ENCODE measurements around the gene TMEM151B.
"Not testable (repeated sequence)": the region's sequence is repeated elsewhere in the genome, so short reads cannot be mapped to it uniquely, and the experiment has no call there.

TMEM151B gene

DNA sequence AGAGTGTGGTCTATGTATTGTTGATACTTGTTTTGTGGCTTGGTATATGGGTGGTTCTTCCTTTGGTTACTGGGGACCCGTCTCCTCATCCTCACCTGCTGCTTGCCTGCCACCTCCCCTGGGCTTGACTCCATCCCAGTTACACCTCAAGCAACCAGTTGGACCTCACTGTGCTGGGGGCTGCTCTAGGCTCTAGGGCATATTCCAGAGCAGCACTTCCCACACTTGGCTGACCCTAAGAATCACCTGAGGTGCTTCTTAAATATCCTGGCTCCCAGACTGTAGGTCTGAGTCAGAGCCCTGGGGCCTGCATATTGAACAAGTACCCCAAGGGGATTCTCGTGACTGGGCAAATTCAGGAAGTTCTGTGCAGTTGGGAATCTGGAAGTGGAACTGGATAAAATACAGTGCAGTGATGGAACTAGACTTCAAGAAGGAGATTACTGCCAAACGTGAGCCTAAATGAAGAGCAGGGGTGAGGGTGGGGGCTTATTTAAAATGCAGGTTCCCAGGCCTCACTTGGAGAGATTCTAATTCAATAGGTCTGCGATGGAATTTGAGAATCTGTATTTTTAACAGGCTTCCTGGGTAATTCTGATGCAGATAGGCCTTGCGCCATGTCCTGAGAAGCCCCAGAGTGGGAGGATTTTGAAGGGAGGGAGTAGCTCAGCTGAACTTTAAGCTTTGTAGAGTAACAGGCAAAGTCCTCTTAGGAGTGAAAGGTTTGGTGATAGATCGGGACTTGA lies 79.8 kb downstream of the TMEM151B start:
- no peak for DNase-seq
- H3K27ac ChIP-seq = no peak overlapping the region
- H3K36me3 ChIP-seq = no peaks in the 10 kb centered on the region
- peaks cover 0 to 8% of the 10 kb centered on the region in 2 donors for H3K27me3 ChIP-seq
- TF ChIP-seq, protein P1, sequence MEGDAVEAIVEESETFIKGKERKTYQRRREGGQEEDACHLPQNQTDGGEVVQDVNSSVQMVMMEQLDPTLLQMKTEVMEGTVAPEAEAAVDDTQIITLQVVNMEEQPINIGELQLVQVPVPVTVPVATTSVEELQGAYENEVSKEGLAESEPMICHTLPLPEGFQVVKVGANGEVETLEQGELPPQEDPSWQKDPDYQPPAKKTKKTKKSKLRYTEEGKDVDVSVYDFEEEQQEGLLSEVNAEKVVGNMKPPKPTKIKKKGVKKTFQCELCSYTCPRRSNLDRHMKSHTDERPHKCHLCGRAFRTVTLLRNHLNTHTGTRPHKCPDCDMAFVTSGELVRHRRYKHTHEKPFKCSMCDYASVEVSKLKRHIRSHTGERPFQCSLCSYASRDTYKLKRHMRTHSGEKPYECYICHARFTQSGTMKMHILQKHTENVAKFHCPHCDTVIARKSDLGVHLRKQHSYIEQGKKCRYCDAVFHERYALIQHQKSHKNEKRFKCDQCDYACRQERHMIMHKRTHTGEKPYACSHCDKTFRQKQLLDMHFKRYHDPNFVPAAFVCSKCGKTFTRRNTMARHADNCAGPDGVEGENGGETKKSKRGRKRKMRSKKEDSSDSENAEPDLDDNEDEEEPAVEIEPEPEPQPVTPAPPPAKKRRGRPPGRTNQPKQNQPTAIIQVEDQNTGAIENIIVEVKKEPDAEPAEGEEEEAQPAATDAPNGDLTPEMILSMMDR (IDR thresholded peaks at IDR 0.05) = no peak
- no peaks in the 10 kb centered on the region for H3K9me3 ChIP-seq
- intact Hi-C loops (cut with DNase I; ENCODE audit: low total_unique reads) = no loop called here
- no peaks in the 10 kb centered on the region for H3K4me1 ChIP-seq
- H3K4me3 ChIP-seq = no peak overlapping the region

DNA sequence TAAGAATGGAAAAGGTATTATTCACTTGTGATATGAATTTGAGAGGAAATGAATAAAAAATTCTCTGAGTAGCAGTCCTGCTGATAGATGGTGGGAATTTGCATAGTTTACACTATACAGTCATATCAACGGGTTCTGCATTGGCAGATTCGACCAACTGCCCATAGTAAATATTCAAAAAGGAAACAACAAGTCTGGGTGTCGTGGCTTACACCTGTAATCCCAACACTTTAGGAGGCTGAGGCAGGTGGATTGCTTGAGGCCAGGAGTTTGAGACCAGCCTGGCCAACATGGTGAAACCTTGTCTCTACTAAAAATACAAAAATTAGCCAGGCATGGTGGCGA lies 80.4 kb downstream of the TMEM151B start:
- H3K4me1 ChIP-seq; intact Hi-C loops (cut with DNase I; ENCODE audit: low total_unique reads); DNase-seq; H3K27me3 ChIP-seq; H3K36me3 ChIP-seq; H3K9me3 ChIP-seq; H3K4me3 ChIP-seq; H3K27ac ChIP-seq: not testable (repeated sequence)

DNA sequence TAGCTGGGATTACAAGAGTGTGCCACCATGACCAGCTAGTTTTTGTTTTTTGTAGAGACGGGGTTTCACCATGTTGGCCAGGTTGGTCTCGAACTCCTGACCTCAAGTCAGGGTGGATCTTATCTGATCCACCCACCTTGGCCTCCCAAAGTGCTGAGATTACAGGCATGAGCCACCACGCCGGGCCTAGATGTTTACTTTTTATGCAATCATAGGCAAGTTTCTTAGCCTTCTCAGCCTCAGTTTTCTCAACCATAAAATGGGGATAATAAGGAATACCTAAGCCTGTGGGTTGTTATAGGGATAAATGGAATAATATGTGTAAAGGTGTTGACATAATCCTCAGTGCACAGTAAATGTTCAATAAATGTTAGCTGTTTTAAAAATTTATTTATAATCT lies 82.0 kb downstream of the TMEM151B start:
- peaks cover 0 to under 1% of the 10 kb centered on the region in 2 donors for H3K27me3 ChIP-seq
- H3K36me3 ChIP-seq = no peaks in the 10 kb centered on the region
- H3K4me1 ChIP-seq = no peaks in the 10 kb centered on the region
- intact Hi-C loops (cut with DNase I; ENCODE audit: low total_unique reads) = no loop called here
- no peak for DNase-seq
- no peak overlapping the region for H3K4me3 ChIP-seq
- TF ChIP-seq, protein P1 (IDR thresholded peaks at IDR 0.05) = no peak
- no peak overlapping the region for H3K27ac ChIP-seq
- peaks cover 0 to 5% (median 0%) of the 10 kb centered on the region in 3 donors for H3K9me3 ChIP-seq

DNA sequence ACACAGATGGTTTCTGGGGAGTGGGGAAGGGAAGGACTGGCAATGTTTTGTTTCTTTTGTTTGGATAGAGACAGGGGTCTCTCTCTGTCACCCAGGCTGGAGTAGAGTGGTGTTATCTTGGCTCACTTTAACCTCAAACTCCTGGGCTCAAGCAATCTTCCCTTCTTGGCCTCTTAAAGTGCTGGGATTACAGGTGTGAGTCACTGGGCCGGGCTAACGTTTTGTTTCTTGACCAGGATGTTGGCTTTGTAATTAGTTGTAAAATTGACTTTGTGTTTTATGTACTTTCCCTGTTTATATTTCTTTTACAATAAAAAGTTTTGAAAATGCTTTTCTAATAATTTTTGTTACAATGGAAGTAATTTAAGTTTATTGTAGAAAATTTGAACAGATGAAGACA lies 83.1 kb downstream of the TMEM151B start:
- TF ChIP-seq, protein P1 (IDR thresholded peaks at IDR 0.05) = no peak
- intact Hi-C loops (cut with DNase I; ENCODE audit: low total_unique reads) = no loop called here
- H3K27ac ChIP-seq = no peak overlapping the region
- DNase-seq = no peak
- no peaks in the 10 kb centered on the region for H3K4me1 ChIP-seq
- H3K27me3 ChIP-seq = no peaks in the 10 kb centered on the region
- no peak overlapping the region for H3K4me3 ChIP-seq
- no peaks in the 10 kb centered on the region for H3K36me3 ChIP-seq
- peaks cover 0 to 5% (median 0%) of the 10 kb centered on the region in 3 donors for H3K9me3 ChIP-seq

DNA sequence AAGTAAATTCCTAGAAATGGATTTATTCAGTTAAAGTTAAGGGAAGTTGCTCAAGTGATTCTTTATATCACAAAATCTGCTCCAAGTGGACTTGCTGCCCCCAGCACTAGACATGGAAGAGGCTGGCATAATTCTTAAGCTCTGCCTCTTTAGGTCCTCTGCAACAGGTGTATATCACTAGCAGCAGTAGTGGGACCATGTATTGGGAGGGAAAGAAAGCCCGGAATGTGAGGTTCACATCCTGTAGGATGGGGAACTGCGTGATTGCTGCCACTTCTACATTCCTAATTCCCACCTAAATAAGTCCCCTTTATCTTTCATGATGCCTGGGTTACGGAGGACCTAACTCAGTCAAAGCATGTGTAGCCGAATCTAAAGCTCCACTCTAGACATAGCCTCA lies 85.4 kb downstream of the TMEM151B start:
- H3K27ac ChIP-seq = no peak overlapping the region
- no peak overlapping the region for H3K4me3 ChIP-seq
- TF ChIP-seq, protein P1 (IDR thresholded peaks at IDR 0.05) = no peak
- H3K4me1 ChIP-seq = no peaks in the 10 kb centered on the region
- H3K27me3 ChIP-seq = no peaks in the 10 kb centered on the region
- intact Hi-C loops (cut with DNase I; ENCODE audit: low total_unique reads) = no loop called here
- DNase-seq = no peak
- no peaks in the 10 kb centered on the region for H3K36me3 ChIP-seq
- H3K9me3 ChIP-seq = peaks cover 0 to 5% (median 0%) of the 10 kb centered on the region in 3 donors

DNA sequence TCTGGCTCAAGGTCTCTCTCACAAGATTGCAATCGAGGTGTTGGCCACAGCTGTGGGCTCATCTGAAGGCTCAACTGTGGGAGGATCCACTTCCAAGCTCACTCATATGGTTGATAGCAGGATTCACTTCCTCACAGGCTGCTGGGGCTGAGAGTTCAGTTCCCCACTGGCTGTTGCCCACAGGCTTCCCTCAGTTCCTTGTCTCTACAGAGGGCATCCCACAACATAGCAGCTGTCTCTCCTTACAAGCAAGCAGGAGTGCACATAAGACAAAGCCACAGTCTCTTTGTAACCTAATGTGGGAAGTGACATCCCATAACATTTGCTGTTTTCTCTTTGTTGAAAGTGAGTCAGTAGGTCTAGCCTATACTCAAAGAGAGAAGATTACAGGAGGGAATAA lies 86.2 kb downstream of the TMEM151B start:
- DNase-seq = no peak
- TF ChIP-seq, protein P1 (IDR thresholded peaks at IDR 0.05) = no peak
- Histone ChIP-seq H3K36me3 (no peaks in the 10 kb centered on the region), H3K27ac (no peak overlapping the region), H3K9me3 (peaks cover 0 to 5% (median 0%) of the 10 kb centered on the region in 3 donors), H3K4me3 (no peak overlapping the region), H3K4me1 (no peaks in the 10 kb centered on the region), H3K27me3 (peaks cover 0 to 5% of the 10 kb centered on the region in 2 donors)
- intact Hi-C loops (cut with DNase I; ENCODE audit: low total_unique reads) = no loop called here

Measured in tibial artery (tissue), 4 donors.